ENCODE data around the gene KCNJ10.
"Not testable (repeated sequence)": the region's sequence is repeated elsewhere in the genome, so short reads cannot be mapped to it uniquely, and the experiment has no call there.

KCNJ10 gene

DNA sequence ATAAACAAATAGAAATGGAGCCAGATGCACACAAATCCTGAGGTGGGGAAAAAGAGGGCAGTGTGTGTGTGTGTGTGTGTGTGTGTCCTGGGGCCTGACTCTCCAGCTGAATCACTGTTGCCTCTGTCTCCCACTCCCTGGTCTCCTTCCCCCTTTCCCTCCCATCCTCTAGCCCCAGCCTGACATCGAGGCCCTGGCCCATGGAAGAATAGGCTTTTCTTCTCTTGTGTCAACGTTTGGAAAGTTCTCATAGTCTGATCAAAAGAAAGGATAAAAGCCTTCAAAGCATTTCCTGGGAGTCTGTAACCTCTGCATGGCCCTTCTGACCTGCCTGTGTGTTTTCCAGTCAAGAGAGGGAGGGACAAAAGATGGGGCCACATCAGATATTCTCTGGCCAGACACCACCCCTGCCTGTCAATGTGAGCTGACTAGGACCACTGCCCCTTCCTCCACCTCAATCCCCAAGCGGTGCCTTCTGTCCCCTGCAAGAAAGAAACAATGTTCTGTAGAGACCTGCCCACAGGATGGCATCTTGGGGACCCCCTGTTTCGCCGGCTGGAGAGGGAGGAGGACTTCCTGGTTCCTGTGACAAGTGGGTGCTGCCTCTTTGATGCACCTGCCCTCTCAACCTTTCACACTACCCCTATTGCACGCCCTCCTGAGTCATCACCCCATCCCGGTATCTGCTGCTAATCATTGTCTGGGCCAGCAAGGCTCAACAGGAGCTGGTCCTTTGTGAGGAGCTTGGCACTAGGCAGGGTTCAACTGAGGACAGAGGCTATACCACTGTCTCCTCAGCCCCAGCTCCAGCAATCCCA is 16.2 kb downstream of the KCNJ10 start:
- DNase-seq, result no peak

DNA sequence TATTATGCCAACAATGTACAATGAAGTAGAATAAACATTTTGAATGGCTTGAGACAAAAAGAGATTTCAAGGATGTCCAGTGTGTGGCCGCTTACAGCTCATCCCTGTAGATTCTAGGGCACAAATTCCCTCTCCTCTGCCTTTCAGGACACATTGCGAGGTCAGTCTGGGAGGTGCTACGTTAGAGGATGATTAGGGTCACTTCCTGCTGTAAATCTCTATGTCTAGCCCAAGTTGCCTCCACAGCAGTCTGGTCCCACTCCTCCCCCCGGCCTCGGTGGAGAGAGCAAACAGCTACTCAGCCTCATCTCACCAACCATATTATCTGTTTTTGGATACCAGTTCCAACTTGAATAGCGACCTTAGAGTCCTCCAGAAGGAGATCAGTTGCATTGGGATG is 17.0 kb downstream of the KCNJ10 start:
- DNase-seq, result no peak

DNA sequence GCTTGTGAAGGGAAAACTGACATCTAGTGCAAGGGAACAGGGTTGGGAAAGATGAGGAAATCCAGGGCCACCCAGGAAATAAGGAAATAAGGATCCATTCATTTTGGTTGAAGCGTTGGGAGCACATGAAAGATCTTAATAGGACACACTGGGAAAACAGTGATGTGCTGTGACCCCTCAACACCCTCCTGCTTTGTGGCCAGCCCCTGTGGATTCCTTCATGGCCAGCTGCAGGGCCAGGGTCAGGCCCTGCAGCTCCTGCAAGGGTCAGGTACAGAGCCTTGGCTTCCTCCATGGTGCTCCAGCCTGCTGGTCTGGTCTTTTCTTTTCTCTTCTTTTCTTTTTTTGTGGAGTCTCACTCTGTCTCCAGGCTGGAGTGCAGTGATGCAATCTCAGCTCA is 19.3 kb downstream of the KCNJ10 start:
- no peak for DNase-seq

DNA sequence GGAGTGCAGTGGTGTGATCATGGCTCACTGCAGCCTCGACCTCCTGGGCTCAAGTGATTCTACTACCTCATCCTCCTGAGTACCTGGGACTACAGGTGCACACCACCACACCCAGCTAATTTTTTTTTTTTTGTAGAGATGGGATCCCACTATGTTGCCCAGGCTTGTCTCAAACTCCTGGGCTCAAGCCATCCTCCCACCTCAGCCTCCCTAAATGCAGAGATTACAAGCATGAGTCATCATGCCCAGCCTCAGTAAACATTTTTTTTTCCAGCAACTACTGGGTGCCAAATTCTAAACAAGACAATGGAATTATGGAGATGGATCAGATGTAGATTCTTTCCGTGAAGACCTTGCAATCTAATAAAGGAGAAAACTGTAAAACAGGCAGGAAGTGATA is 19.8 kb downstream of the KCNJ10 start:
- not testable (repeated sequence) for DNase-seq

DNA sequence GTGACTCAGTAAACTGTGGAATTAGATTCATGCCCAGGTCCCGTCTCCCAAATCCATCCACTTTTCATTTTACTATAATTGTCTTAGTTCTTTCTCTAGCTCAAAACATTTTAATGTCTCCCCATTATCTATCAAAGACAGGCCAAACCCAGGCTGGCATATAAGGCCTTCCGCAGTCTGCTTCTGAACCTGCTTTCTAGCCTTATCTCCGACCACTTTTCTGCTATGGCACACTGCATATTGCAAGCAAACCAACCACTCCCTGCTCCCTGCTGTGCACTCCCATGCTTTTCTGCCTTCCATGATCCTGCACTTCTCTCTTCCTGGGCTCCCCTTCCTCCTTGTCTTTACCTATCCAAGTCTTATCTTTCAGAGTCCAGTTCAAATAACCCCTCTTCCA is 20.9 kb downstream of the KCNJ10 start:
- DNase-seq, result no peak

DNA sequence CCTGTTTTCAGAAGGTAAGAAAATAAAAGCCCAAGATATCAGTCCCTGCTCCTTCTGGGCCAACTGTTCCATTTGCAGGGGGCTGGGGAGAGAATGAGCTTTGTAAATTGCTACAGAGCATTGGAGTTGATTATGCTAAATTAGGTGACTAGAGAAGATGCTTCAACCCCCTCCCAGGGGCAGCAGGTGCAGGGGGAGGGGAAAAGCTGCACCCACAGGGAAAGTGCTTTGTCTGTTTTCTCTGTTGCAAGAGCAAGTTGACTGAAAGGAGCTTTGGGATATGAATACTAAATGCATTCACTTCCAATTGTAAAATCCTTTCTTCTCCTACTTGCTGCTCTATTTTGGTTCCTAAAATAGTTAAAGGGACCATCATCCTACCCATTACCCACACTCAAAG is 21.6 kb downstream of the KCNJ10 start:
- no peak for DNase-seq

DNA sequence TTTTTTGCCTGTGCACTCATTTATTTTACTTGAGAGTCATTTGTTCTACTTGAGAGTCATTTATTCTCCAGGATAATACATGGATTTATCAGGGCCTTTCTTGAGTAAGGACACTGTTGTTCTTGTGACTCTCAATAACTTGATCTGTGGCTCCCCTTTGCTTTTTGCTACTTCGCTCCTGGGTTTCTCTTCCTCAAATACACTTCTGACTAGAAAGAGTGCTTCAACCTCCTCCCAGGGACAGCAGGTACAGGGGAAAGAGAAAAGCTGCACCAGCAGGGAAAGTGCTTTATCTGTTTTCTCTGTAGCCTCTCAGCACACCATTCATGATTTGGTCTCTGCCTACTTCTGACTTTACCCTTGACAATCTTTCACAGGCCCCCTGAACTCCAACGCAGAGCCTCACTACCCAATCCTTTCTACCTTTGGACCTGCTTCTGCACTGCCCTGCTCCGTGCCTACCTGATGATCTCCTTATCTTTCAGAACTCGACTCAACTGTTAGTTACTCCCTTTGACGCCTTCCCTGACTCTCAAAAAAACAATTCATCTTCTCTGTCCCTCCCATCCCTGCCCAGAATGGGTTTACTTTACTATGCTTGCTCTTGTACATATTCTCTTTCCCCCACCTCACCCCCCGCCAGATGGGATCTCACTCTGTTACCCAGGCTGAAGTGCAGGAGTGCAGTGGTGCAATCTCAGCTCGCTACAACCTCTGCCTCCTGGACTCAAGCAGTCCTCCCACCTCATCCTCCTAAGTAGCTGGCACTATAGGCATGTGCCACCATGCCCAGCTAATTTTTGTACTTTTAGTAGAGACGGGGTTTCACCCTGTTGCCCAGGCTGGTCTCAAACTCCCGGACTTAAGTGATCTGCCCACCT is 22.6 kb downstream of the KCNJ10 start:
- no peak for DNase-seq

DNA sequence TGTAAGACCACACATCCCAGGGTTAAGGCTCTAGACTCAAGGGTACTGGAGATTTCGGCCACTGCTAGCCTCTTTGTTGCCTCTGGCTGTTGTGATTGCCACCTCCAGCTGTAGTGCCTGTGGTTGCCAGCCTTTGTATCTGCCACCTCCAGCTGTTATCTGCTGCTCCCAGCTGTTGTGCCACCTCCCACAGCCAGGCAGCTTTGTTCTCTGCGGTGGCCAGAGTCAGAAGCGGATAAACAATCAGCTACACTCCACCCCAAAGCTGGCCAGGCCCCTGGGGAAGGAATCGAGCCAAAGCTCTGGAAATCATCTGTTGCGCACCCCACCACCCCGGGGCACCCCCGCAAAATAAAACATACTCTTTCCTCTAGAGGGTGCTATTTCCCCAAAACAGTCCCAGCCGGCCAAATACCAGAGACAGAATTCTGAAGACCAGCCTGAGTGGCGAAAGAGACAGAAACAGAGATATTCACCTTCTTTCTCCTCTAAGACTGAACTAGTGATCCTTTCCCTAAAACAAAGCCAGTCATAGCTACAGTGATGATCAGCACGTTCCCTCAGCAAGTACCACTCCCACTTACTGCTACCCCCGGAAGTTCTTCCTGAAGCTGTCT is 23.4 kb downstream of the KCNJ10 start:
- no peak for DNase-seq

DNA sequence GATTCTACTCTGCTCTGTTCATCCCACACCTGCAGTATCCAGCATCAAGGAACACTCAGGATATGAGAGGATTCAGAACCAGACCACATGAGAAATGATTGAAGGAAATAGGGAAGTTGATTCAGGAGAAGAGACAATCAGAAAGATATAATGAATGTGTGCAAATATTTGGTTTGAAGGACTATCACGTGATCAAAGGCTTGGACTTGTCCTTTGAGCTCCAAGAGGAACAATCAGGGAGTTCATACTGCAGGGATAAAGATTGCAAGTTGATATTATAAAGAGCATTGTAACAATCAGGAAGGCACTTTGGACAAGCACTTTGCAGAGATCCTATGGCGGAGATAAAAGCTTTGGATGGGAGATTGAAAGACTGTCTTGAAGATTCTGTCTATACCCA is 24.3 kb downstream of the KCNJ10 start:
- no peak for DNase-seq

DNA sequence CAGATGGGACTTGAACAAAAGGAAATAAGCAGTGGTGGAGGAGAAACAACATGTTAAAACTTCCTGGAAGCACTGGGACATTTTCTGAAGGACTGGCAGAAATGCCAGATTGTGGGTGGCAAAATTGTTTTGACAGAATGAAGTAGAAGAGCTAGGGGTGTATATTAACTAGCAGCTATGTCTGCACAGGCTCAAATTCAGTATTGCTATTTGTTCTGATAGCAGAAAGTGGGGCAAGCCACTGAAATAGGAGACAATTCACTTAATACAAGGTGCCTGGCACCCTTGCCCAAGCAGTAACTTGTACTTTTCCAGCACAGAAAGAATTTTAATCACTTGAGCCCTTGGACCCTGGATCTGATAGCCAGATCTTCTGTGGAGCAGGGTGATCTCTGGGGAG is 26.4 kb downstream of the KCNJ10 start:
- DNase-seq, result no peak

DNA sequence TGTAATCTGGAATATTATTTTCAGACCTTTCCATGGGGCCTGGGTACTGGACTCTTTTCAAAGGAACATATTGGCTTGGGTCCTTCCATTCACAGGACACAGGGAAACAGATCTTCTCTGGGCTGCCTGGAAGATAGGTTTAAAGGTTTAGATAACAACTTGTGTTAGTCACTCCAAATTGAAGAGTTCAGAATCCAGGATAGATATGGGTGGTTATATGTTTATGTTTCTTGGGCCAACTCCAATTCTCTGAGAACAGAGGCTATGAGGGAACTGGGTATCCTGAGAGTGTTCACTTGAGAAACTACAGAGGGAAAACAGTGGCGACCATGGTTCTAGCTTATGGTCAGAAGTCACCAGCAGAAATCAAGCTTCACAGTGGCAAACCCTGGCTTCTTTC is 29.5 kb downstream of the KCNJ10 start:
- no peak for DNase-seq

DNA sequence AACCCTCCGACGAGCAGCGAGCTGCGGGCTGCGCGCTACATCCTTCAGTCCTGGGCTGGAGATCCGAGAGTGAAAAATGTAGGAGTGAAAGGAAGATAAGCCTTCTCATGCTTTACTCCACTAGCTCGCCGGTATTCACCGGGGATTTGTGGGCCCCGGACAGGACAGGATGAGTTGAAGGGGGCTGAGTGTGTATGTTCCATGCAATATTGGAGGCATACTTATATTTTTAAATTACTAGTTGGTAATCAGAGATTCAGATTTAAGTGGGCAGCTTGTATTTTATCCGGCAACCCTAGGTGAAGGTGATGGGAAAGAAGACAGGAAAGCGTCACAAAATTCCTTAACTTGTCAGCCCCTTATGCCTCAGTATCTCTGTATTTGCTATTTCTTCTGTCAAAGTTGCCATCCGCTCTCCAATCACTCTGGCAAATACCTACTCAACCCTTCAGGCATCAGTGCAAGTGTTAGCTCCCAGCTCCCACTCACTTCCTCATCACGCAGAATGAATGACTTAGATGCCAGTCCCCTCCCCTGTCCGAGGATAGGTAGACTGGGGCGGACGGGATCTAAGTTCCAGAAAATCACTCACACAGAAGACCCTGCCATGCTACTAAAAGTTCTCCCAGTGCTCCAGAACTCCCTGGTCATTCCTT is 37.7 kb downstream of the KCNJ10 start:
- DNase-seq, result no peak

DNA sequence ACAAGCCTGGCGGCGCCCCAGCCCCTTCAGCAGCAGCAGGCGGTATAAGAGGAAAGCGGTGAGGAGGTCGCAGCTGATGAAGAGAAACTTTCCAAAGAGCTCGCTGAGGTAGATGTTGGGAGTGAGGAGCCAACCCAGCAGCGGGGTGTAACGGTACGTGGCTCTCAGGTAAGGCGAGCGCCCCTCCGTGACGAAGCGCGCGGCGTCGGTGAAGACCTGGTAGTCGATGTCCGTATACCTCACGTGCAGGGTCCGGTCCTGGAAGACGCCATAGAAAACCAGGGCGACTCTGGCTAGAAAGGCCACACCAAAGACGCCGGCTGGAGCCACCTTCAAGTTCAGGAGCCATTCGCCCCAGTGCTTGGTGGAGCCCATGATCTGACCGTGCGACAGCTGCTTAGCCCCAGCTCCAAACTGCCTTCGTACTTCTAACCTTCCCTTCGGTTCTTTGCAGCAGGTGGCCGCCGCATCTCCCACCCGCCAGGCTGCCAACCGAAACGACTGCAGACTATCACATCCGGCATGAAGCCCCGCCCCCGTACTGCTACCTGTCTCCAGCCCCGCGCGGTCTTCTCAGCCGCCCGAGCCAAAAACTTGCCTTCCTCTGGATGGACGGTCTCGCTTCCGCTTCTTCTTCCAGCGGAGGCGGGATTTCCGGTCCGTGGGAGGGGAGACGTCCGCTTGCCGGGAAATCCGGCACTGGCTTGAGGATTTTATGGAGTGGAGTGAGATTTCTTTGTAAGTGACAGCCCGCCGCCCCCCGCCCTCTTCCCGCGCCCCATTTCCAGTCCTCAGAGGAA is 38.4 kb downstream of the KCNJ10 start, which contains the start of gene PIGM:
Gene PIGM (minus strand): TSS at position 626 of the 800 bp plus-strand sequence. CDS start 251 bp downstream, at position 375.
- DNase-seq, result peak; percentile 63

DNA sequence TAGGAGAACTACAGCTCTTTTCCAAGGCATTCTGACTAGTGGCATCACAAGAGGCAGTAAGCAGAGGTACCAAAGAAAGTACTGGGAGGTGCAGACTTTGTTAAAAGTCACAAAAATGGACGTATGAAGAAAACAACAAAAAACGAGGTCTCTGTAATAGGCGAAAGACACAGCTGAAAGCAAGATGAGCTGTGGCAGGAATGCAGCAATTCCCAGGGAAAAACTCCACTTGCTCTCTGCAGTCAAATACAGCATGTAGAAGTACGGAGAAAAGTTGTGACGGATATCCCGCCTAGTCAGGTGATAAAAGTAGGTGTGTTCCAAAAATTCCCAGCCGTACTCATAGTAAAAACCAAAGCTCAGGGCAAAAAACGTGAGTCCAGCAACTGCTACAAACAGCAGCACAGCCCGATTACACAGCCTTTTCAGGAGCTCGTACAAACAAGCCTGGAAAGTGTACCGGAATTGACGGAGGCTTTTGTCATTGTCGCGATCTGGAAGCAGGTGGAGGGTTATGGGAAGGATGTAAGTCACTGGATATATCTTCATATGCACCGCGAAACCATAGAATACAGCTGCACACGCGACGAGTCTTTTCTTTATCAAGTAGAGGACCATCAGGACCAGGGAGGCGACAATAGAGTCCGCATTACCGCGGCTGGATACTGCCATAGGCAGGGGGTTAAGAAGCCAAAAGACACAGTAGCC is 39.1 kb downstream of the KCNJ10 start:
- DNase-seq, result no peak

DNA sequence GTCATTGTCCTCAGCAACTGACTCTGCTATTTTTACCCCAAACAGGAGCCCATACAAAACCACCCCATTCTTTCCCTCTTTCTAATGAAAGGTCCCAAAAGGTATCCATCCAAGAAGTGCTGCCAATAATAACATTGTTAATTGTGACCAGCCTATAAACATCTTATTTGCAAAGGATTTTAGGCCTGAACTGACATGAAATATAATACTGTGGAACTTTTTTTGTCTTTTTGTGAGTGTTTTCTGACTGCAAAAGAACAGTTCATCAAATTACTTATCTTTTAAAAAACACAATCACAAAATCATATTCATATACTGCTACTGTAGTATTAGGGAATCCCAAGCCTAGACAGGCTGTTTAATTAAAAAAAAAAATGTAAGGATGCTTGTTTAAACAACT is 41.5 kb downstream of the KCNJ10 start:
- DNase-seq, result no peak

DNA sequence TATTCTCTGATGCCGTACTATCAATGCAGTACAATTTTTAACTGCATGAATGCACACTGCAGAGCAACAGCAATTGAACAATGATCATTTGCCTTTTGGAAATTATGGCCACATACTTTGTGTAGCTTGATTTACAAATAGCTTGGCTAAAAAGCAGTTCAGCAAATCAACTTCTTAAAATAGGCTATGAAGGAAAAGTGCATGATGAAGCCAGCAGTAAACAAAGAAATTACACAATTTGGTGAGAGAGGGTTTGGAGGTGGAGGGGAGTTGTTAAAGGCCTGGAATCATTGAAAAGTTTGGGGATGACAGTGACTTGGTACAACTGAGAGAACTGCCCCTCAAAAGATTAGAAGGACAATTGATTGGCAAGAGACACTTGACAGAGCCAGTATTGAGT is 44.6 kb downstream of the KCNJ10 start:
- no peak for DNase-seq

DNA sequence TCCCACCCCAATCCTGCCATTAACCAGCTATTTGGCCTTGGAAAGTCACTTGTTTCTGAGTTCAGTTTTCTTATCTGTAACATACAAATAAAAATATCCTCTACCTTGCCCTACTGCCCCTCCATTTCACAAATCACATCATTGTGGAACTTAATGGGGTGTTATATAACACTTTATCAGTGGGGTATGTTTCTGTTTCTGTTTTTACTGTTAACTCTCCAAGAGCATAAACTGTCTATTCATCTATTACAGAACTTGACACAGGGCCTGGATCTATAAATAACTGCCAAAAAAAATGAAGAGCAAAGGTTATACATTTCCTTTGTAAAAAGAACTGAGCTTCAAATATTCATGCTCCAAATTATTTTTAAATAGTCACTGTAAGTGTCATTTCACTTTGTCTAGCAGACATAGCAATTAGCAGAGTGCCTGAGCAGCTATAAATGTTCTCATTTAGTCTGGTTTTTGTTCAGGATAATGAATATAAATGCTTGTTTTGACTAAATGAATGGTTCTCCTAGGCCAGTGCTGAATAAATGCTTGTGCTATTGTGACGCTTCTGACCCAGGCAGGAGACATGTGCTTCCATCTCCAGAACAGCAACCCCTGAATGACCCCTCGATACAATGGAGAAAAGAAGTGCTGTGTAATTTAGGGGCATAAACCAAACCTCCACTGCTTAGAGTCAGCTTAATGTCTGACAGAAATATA is 45.6 kb downstream of the KCNJ10 start:
- no peak for DNase-seq

DNA sequence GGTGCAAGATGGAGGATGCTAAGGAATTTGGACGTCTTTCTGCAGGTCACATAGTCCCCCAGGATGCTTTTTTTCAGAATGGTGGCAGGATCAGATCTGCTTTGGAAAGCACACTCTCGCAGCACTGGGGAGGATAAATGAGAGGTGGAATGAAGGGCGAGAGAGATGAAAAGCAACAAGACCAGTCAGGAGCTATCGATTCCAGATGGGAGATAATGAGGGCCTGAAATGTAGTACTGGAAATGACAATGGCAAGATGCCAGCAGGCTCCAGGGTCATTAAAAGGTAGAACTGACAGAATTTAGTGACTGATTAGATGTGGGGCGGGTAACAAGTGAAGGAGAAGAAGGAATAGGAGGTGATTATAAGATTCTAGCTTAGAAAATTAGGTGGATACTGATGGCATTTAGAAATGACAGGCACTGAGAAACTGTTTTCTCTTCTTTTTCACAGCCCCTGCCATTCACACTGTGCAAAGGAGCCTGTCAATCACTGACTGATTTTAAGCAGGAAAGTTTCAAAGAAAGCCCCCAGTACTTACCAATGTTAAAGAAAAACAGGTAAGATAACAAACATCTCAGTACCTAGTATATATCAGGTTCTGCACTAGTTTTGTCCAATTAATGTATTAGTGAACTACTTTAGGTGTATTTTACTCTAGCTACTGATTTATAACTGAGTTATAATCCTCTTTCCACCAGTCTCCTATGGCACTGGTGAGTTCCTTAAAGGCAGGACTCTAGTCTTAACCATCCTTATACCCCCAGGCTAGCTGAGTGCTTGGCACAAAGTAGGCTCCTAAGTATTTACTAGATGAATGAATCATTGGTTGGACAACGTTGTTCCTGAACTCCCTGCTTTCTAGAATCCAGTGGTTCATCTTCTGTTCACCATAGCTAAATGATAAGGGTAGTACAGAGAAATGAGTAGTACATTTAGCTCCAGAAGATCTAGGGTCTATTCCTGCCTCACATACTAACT is 47.3 kb downstream of the KCNJ10 start:
- no peak for DNase-seq

DNA sequence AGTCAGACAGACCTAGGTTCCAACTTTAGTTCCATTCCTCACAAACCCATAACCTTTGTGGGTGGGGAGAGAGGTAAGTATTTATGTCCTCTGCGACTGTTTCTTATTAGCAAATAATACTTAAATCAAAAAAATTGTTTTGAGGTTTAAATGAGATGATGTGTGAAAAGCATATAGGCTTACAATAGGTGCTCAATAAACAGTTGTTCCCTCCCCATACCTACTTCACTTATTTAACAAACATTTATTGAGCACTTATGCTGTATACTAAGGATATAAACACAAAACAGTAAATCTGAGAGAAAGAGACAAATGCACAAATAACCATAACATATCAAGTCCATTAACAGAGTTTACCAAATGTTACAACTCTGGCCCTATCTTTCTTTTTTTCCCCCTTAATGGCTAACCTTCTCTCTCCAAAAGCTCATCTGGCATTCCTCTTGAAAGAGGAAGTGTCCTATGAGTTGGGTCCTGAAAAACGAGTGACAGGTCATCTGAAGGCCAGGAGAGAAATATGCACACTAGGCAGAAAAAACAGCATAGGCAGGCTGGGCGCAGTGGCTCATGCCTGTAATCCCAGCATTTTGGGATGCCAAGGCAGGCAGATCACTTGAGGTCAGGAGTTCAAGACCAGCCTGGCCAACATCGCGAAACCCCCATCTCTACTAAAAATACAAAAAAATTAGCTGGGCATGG is 48.4 kb downstream of the KCNJ10 start:
- no peak for DNase-seq

All from GOT3 (cell line).